NCI-H1417 treated with DMSO at 0.1 percent for 48 hours (cell line): ENCODE data around the gene NUCB2.

ENCODE experiments used
- DNase-seq: peaks from one replicate; lab custom pipeline; 2025; lab: John Stamatoyannopoulos, UW

NUCB2 gene

DNA sequence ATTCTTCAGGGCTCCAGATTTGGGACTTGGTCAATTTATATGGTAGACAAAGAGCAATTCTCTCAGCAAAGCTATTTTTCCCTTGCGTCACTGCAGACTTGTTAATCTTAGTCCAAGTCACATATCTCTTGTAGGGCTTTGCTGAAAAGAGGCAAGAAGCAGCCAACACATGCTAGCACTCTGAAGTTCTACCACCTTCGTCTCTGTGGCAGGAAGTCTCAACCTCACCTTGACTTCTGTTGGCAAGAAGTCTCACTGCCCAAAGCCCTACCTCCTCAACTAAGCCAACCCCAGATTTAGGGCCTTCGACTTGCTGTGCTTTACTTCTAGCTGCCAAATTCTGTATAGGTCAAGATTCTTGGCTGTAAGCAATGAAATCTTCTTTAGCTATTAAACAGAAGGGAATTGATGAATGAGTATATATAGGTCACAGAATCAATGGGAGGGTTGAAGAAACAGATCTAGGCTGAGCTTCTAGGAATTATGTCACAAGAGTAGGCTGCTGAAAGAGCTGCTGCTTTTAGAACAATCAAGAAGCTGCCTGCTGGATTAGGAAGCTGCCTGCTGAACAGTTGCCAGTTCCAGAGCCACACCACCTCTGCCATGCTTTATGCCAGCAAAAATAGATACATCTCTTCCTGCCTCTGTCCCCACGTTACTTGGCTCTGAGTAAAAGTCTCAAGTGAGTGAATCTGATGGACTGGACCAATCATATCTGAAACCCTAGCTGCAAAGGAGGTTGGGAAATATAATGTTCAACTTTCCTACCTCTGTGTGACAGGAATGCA lies 57.5 kb downstream of the NUCB2 start:
- DNase-seq: no peak

DNA sequence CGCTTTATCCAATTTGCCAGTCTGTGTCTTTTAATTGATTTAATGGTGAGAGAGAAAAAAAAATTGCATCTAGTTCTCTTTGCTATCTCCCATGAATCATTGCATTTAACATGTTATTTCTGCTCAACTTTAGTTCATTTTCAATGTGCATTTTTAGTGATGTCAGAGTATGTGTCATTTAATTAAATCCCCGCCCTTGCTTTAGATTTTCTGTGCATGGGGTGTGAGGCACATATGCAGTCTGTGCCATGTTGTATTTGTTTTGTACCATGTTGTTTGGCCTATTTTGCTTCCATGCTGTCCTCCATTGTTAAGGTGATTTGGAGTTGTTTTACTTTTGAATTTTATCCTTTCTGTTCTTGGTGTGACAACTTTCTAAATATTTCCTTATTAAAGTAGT lies 66.7 kb downstream of the NUCB2 start:
- no peak for DNase-seq

DNA sequence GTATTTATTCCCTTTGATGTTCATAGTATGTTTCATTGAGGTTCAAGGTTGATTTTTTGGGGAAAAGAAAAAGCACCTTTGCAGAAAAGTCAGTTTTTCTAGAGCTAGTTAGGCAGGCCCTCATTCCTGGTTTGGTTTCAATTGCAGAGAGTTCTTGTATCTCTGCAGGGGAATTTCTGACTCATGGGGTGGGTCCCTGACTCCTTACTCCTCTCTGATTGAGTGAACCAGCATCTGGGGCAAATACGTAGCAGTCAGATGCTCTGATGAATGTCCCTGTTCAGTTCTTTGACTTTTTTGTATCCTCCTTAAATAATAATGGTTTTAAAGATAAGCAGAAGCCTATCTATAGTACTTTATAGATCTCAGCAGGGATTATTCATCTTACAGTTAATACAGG lies 67.4 kb downstream of the NUCB2 start:
- DNase-seq: no peak

DNA sequence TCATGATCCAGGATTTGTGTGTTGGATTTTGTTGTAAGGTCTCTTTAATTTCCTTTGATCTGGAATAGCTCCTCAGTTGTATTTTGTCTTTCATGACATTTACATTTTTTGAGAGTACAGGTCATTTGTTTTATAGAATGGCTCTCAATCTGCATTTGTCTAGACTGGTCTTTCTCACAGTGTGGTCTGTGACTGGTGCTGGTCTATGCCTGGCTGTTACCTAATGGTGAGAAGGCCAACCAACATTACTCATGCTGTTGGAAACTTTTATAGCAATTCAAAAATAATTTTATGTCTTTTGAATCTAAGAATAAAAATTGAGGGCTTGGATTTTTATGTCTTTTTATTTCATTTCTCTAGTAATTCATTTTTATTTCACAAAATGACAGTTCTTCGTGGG lies 71.1 kb downstream of the NUCB2 start:
- DNase-seq: no peak

DNA sequence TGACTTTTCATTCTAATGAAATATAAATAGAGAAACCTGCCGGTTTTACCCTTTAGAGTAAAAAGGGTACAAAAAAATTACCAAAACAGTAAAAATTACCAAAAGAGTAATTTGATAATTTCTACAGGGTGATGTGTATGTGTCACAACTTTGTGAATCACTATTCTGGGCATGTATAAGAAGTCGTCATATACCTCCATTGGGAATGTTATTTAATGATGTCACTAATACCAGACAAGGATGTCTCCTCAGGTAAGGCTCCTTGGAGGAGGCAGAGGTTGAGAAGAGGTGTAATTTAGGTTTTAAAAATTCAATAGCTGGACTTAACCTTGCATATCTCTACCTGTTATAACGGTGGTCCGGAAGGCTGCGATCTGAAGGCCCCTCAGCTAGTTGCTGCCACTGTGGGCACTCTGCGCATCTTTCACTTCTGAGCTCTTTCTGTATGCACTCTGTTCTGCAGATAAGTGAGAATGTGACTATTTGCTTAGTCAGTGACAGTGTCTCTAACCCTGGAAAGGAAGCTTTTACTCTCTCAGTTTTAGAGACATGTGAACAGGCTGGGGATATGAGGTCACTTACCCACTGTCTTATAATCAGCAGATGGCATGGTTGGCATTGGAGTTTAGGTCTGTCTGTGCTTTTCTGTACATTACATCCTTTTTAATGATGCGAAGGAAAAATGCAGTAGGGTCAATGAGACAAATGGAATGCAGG lies 74.1 kb downstream of the NUCB2 start:
- DNase-seq: no peak

DNA sequence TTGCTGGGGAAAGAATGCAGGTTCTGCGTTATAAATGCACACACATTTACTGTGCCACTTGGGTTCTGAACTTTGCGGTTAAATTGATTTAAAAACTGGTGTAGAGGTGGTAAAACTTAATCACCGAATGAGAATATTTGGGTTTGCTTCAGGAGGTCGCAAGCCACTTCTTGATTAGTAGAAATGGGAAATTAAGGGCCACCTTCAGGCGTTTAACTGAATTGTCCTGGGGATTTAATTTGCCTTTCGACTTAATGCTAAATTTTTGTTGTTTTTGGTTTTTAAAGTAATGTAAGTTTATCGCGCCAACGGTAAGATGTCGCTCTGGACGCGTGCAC lies 74.6 kb downstream of the NUCB2 start:
- DNase-seq: no peak

DNA sequence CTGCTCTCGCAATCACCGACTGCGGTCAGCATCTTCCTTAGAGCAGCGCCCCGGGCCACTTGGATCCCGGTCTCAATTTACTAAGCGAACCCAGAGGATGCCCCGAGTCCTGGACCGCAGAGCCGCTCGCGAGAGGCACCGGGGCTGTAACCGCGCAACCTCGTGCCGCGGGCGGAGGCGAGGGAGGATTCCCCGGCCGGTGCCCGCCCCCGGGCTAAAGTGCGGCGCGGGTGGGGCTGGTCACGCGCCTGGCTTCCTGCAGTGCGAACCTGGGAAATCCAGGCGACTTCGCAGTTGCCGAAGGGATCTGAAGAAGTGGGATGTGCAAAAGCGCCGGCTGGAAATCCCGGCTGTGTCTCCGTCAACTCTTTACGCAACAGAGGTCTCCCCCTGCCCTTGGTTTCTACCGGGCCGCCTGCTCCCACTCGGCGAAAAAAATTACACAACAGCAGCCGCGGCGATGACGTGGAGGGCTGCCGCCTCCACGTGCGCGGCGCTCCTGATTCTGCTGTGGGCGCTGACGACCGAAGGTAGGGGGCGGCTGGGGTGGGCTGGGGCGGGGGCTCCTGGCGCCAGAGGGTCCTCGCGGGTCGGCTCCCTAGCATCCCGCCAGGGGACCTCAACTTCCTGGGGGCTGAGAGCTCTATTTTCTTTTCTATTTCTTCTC lies 75.1 kb downstream of the NUCB2 start, which contains the start of gene NCR3LG1:
Gene NCR3LG1, plus strand, starts transcription at position 291 of the 667 bp plus-strand sequence. Its CDS starts 170 bp downstream, at position 461.
- DNase-seq: no peak

DNA sequence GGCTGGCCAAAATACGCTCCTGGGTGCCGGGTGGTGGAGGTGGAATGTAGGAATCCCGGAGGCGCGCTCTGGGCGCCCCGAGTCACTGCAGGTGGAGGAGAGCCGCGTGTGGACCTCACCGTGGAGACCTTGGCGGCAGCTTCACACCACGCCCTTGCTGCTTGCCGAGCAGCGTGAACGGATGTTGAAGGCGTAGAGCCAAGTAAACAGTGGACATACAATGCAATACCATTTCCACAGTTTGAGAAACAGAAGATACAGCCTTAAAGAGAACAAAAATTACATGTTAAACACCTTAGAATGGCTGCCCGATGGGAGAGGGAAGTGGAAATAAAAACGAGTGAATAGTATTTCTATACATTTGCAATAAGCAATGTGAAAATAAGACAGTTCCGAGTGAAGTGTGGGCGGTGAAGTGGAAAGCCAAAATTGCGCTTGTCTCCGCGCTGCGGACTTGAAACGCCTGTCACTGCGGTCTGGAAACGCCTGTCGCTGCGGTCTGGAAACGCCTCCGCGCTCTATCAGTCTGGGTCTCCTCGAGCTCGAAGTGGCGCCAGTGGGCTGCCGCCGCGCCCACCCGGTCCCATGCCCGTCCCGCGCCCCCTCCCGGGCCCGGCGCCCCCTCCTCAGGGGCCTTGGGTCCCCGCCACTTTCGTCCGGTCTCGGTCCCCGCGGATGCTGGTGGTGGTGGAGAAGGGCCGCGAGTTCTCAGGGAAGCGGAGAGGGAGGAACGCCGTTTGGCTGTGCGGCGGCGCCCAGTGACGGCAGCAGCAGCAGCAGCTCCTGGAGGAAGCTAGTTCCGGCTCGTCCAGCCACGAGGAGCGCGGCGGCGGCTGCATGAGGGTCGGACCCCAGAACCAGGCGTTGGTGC lies 76.6 kb downstream of the NUCB2 start:
- no peak for DNase-seq

DNA sequence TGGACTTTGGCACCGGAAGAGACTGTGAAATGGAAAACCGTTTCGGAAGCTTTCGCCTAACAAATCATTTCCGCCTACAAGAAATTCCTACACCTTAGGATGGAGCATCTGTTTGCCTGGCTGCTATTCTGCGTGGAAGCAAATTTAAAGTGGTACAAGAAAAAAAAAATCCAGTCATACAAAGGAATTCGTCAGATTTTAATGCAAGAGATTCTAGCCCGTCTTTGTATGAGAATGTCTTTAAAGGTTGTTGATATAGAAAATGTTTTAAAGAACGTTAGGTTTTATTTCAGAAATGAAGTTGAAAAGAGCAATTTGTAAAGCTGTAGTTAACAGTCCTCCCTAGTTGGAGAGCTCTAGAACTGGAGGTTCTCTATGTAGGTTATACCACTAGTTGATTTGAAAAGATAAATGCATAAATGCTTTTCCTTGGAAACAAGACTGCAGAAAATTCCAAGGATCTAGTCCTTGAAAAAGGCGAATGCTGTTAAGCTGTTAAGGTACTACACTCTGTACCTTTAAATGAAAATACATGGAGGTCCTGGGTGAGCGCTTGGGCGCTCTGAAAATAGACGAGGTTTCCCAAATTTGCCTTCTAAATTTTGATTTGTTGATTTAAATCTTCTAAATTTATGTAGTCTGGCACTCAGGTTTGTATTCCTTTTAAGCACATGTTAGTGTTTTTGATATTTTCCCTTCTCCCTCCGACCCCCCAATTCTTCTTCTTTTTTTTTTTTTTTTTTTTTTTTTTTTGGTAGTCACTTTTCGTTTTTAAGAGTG lies 77.5 kb downstream of the NUCB2 start:
- DNase-seq: no peak

DNA sequence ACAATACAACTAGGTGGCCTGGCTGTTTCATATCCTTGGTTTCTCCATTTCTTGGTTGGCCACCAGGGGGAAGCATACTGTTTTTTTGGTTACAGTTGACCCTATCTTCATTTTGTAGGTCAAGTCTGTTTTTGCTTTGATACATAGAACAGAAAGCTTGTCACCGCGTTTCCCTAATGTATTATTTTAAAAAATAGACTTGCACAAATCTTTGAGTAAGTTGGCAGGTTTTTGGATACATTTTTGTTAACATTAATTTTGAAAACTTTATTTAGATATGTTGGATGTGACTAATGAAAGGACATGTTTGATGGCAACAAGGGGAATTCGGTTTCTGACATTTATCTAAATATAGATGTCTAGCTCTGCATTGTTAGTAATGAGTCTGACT lies 78.1 kb downstream of the NUCB2 start:
- DNase-seq: peak; percentile 33

DNA sequence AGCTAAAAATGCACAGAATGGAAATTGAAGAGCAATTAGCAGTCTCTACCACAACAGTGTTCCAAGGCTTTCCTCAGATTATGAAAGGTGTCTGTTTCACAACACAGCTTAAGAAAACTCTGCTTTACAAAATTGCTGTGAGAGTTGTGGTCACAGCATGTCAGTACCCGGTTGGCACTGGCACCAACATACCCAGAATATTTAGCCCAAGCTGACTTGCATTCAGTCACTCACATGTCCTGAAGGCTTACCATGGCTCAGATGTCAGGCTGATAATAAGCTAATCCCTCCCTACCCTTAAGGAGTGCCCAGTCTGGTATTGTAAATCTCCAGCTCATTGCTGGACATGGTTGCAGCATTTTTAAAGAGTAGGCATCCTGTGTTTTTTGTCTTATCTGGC lies 90.0 kb downstream of the NUCB2 start:
- no peak for DNase-seq

DNA sequence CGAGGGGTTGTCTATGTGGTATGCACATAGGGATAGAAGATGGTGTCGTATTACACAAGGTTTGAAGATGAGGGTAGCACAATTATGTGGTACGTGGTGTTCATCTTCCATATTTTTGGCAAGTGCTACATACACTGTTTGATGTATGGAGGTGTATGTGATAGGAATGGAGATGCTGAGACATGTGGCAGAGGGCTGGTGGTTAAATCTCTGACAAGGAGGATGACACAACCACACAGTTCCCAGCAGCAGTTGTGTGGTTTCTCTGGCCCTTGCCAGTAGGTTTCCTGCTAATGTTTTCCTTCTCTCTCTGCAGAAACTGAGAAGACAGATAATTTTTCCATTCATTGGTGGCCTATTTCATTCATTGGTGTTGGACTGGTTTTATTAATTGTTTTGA lies 92.0 kb downstream of the NUCB2 start:
- no peak for DNase-seq

DNA sequence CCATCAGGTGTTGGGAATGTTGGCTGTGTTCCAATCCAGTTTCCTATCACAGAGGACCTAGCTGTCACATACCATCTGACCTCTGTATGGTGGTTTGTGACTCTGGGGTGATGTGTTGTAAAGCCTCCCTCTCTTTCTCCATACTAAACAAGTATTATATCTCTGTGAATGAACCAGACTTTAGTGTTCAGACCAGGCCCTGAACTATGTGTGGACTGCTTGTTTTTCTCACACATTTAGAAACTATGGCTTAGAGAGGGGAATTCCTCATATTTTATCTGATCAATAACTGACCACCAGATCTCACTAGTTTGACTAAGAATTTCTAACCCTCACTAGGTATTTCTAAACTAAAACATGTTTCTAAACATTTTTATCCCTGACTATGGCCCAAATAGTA lies 92.6 kb downstream of the NUCB2 start:
- DNase-seq: no peak

DNA sequence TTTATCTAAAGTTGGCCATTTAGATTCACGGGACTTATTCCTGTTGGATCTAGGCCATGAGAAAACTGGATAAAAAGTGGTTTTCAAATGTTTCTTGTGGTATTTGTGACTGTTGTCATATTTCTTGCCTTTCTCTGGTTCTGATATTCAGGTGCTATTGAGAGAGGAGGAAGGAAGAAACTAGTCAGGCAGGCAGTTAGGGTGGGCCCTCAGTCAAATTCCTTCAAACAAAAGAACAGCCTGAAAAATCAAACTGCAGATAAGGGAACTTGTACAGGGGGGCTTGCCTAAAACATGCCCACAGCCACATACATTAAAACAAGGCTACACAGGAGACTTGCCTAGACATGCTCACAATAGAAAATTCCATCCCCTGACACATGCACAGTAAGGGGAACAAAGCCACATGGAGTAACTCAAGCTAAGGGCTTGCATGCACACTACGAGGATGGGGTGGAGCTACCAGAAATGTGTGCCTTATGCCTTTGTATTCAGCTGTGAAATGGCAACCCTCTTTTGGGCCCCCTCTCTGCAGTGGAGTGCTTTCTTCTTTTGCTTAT lies 93.2 kb downstream of the NUCB2 start:
- no peak for DNase-seq

DNA sequence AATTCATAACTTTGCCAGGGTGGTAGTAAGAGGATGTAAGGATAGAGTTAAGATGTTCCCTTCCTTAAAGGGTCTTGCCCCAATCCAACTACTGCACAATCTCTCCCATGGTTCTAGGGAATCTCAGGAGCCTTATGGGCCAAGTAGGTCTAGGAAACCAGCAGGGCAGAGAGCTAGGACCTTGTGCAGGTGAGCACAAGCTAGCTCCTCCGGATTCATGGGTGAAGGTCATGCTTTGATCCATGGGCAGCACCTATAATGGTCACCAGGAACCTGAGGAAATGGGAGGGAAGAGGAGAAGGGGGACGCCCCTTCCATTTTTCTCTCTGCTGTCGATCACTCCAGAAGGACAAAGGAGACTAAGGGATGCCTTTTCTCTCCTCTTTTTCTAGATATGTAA lies 95.1 kb downstream of the NUCB2 start:
- no peak for DNase-seq

DNA sequence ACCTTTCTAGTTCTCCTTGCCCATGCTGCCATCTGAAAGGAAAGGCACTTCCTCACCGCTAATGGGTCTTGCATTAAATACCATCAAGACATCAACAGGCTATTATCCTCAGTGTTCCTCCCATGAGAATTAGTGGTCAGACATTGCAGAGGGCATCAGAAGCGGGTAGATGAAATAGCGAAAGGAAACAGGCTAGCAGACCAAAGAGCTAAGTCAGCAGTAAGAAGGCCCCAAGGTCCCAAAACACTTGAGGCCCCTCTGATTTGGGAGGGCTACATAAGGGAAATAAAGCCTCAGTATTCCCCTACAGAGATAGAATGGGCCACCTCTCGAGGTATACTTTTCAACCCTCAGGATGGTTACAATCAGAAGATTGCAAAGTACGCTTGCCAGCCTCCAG lies 99.0 kb downstream of the NUCB2 start:
- DNase-seq: no peak

DNA sequence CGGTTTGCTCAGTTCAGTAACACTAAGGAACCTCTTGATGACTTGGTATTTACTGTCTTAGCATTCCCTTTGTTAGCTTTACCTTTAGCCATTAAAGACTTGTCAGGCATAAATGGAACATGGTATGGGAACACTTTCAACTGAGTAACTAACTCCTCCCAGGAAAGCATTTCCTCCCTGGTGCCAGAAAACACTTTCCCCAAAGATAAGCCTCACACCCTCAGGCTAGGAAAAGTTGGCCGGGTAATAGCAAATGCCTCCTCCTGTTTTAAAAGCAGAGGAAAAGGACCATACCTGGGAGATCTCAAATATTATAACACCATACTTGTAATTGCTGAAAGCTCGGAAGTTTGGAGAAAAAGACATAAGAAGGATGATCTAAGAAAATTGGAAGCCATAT lies 100.0 kb downstream of the NUCB2 start:
- DNase-seq: no peak

DNA sequence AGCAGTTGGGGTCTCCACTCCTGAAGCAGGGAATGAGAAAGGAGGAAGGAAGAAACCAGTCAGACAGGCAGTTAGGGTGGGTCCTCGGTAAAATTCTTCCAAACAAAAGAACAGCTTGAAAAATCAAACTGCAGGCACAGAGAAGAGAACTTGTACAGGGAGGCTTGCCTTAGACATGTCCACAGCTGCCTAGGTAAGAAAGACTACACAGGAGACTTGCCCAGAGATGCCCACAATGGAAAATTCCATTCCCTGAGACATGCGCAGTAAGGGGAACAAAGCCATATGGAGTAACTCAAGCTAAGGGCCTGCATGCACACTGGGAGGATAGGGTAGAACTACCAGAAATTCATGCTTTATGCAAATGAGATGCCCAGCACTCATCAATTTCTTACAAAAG lies 102.1 kb downstream of the NUCB2 start:
- no peak for DNase-seq

DNA sequence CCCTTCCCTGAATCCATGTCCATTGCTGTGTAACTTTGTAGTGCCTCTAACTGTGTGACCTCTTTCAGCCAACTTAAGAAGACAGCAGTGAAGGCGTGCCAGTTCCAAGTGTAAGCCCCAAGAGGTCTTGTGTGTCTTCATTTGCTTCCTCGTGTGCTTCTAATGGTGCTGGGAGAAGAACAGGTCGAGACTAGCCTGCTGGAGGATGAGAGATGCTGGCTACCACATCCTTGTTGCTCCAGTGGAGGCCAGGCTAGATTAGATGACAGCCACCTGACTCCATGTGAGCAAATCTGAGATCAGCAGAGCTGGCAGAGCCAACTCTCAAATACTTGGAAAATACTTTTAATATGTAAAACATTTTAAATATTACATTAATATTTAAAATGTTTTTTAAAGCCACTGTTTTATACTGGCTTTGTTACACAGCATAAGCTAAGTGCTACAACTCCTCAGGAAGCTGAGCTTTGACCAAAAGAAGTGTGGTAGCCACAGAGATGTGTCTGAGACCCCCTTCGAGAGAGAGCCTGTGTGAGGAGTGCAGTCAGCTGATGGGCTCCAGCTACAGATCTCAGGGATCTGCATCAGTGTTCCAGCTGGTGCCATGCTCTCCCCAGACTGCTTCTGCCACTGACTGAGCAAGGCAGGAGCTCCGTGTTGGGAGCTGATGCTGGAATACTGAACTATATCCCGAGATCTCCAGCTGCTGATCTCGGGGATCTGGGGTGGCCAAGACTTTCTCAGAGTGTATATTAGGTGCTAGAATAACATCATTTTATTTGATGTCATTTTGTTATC lies 103.0 kb downstream of the NUCB2 start:
- DNase-seq: no peak

DNA sequence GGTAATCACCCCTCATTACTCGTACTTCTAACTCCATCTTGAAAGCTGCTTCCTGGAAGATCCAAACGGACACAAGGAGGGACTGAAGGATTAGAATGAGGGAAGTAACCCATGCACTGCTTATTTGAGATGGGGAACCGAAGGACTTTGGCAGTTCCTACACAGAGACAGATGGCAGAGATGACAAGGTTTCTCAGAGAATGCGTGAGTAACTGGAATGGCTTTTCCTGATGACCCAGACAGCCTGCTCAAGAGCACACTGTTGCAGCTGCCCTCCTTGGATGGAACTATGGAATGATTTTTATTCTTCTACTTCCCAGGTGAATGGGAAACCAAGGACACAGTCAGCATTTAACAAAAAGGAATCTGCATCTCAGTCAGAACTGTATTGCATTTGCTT lies 104.6 kb downstream of the NUCB2 start:
- DNase-seq: no peak
